NK-92 (cell line): ENCODE results near the gene MEX3A.
"Not testable (repeated sequence)": the region's sequence is repeated elsewhere in the genome, so short reads cannot be mapped to it uniquely, and the experiment has no call there.

ENCODE experiments used
- DNase-seq: peaks from one replicate; lab custom pipeline; 2025; ENCODE audit not compliant: unreplicated experiment; lab: John Stamatoyannopoulos, UW

The MEX3A gene

DNA sequence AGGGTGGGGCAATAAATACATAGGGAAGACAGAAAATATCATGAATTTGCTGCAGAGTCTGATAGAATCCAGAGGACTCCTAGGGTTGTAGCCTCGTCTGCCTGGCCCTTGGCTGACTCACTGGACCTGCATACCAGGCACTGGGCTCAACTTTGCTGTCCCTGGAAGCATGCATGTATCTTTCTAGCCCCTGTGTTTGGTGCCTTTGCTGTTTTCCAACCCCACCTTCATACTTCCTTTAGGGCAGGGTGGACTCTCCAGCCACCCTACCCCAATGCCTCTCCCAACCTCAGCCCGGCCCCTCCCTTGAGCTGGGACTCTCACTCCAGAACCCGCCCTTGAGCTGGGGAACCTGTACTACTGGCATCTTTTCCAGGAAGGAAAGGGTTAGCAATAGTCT is 20.1 kb downstream of the MEX3A start:
- DNase-seq, result no peak

DNA sequence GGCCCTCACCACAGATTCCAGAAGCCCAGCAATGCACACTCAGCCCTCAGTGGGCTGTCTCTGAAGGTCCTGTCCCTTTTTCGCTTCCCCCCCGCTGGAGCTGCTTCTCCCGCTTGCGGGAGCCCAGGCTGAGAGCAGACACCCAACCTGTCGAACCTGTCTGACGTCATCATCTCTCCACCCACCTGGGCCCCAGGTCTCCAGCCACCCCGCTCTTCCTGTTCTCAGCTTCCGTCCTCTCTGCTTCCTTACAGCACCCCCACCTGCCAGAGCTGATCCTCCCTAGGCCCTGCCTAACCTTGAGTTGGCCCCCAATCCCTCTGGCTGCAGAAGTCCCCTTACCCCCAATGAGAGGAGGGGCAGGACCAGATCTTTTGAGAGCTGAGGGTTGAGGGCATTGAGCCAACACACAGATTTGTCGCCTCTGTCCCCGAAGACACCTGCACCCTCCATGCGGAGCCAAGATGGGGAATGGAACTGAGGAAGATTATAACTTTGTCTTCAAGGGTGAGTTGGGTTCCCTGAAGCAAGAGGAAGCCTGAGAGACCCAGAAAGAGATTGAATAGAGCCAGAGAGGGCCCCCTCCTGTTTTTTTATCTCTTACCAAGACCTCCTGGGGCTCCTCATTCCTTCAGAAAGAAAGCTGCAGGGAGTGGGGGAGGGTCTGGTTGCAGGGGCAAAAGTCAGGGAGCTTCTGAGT is 21.2 kb downstream of the MEX3A start, which contains the start of gene RAB25:
RAB25 (plus strand) TSS at position 224 of the 700 bp plus-strand sequence; CDS start at position 465, 241 bp downstream.
- no peak for DNase-seq

DNA sequence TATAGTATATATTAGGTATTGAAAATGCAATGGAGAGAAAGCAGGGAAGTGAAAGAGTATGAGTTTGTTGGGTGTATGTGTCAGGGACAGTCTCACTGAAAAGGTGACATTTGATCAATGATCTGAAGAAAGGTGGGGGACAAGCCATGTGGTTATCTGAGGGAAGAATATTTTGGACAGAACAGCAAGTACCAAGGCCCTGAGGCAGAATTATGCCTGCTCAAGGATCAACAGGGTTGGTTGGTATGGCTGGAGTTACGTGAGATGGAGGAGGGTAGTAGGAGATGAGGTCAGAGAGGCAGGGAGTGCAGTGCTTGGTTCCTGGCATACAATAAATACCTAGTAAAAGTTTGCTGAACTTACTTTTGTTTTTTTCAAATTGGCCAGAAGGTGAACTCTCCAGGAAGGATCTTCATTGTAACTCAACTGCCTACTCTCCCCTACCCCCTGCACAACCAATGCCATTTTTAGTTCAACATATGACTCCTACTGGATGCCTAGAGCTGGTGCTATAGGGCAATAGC is 25.9 kb downstream of the MEX3A start:
- no peak for DNase-seq

DNA sequence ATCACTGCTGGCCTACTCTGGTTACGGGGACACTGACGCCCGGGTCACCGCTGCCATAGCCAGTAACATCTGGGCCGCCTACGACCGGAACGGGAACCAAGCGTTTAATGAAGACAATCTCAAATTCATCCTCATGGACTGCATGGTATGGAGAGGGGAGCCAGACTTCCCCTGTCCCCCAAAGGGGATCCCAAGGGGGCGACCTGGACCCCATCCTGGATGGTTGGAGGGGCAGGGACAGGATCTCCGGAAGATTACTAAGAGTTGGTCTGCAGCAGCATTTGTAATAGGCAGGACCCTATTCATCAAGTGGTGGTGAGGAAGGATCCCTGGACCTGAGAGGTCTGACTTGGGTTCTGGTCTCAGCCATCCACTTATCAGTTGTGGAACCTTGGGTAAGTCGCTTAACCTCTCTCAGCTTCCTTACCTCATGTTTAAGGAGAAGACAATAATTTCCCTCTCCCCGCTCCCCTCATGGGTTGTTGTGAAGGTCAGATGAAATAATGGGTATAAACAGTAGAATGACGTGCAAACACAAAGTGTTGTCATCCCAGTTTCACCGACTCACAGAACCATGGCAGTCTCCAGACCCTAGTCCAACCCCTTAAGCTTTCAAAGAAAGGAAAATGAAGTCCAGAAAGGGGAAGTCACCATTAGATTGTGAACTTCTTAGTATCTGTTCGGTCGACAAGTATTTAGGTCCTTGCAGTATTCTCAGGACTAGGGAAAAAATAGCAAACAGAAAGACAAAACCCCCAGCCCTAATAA is 26.8 kb downstream of the MEX3A start:
- DNase-seq, result no peak

DNA sequence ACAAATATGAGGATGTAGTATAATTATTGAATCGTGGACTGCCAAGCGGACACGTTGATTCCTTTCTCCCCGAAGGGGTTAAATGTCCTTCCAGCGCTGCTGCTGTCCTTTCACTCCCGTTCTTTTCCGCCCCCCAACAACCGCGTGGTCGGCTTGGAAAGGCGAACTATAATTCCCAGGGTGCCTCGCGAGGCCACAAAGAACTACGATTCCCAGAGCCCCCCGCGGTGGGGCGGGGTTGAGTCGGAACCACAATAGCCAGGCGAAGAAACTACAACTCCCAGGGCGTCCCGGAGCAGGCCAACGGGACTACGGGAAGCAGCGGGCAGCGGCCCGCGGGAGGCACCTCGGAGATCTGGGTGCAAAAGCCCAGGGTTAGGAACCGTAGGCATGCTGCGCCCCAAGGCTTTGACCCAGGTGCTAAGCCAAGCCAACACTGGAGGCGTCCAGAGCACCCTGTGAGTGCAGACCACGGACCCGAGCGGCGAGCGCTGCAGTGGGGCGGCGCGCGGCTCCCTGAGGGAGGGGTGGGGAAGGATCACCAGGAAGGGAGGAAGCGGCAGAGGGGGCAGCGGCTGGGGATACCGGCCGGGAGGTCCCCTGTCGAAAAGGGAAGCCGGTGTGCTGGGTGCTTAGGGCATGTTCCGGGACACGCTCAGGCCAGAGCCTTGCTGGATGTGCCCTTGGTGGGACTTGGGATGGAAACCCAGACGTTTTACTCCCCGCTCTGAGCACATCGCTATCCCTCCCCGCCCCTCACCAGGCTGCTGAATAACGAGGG is 27.6 kb downstream of the MEX3A start, which contains the start of gene LAMTOR2:
LAMTOR2 (plus strand) TSS at position 283 of the 781 bp plus-strand sequence; CDS start at position 391, 108 bp downstream.
- DNase-seq, result peak; percentile 62

DNA sequence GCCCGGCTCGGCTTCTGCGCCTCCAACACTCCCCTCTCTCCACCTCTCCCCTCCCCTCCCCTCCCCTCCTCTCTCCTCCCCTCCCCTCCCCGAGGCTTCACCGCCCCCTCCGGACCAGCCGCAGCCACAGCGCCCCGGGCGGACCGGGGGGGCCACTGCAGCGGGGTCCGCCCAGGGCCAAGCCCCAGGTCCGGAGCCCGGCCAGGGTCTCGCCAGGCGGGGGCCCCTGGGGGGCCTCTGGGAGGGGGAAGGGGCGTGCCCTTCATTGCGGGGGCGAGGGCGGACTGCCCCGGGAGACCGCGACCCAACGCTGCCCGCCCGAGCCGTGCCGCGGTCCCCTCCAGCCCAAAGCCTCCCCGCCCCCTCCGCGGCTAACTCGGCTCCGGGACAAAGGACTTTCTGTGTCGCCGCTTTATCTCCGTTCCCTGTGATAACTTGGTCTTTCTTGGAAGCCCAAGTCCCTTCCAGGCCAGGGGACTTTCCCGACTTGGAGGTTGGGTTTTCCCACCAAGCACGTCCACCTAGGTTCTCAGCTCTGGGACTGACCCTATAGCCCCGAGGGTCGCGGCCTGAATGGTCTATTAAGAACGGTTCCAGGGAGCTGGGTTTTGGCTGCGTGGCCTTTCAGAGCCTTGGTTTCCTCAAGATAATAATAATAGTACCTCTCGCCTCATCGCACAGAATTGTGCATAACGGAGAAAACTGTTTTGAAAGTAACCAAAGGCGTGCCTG is 28.3 kb downstream of the MEX3A start, which contains the start of gene UBQLN4:
UBQLN4 (minus strand) TSS at position 31 of the 732 bp plus-strand sequence. CDS start 97 bp downstream, outside the sequence.
- DNase-seq, result no peak

DNA sequence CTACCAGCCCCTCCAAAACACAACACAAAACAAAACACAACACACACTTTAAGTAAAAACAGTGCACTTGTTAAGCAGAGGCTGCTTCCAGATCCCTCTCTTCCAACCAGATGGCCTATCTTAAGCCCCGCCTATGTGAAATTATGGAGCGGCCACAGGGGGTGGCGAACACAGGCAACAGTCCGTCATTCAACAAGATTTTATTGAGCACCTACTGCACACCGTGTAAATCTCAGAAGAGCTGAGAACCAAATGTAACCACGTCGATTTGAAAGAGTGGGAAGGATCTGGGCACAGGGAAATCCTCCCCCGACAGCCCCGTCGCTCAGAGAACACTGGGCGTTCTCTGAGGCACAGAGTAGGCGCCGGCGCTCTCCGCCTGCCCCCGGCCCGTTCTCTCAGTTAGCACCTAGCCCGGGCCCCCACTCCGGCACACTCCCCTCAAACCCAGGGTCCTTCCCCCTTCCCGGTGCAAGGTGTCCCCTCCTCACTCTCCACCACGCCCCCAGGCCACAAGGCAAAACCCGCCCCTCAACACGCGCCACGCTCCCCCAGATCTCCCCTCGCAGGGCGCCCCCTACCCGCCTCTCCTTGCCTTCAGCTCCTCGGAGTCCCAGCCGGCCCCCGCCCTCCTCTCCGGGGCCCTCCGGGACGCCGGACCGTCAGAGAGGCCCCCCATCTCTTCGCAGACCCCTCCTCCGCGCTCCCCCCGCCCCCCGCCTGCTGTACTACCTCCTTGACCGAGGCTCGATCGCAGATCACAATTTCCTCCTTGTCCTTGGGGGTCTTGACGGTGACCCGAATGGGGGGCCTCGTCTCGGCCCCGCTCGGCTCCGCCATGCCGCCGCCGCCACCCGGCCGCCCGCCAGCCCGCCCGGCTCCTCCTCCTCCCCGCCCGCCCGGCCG is 29.1 kb downstream of the MEX3A start:
- DNase-seq, result no peak

DNA sequence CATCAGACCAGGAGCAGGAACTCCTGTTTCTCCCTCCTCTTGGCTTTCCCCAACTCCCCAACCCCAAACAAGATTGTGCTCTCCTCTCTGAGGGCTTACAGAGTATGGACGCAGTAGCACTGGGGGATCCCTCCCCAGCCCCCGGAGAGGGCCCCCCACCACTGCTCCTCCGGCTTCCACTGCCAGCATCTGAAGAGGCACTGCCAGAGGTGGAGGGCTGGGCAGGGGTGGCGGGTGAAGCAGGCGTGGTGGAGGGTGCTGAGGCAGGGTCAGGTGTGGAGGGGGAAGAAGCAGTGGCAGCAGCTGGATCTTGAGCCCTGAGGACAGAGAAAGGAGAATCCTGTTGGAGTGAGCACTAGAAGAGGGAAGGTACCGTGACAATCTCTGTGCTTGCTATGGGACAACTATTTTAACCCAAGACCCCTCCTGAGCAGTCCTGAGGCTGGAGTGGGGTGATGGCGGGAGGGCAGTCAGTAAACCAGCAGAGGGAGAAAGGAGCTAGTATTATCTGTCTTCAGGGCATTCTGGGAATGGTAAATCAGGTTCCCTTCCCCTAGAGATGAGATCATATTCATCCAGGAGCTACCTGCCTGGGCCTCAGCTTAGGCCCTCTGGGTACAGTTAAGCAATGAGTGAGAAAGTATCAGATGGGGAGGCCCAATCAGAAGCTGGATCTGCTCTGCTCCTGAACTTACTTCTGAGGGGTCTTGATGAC is 31.1 kb downstream of the MEX3A start:
- no peak for DNase-seq

DNA sequence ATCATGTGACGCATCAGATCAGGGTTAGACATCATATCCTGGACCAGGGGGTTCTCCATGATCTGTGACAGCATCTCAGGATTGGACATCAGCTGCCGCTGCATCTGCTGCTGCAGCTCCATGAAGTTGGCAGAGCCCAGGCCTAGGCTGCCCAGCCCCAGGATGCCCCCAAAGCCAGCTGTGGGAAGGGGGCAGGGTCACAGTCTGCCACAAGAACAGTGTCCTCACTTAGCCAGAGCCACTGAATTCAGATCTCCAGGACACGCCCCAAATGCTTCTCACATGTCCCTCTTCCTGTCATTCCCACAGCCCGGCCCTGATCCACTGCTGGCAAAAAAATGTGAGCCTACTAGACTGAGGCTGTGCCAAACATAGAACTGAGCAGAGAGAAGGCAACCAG is 31.9 kb downstream of the MEX3A start:
- DNase-seq, result no peak

DNA sequence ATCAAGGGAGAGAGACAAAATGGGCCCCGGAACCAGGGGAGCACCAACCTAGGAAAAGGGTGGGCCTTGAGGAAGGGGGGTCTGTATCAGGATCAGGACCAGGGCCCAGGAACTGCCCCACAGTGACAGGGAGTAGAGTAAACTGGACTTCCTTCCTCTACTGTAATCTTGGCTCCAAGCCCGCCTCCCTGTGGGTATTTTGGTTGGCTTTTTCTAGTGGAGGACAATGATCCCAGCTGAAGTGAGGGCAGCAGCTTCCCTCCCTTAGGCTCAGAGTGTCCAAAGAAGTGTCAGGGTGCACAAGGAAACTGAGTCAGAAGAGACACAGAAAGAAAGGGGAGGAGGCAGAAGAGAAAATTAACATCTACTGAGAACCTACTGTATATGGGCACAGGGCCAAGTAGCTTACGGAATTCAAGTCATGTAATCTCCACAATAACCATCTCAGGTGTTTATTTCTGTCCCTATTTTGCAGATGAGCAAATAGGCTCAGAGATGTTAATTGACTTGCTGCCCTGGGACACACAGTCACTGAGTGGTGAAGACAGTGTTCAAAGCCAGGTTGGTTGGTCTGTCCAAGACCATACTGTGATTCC is 33.5 kb downstream of the MEX3A start:
- DNase-seq, result no peak

DNA sequence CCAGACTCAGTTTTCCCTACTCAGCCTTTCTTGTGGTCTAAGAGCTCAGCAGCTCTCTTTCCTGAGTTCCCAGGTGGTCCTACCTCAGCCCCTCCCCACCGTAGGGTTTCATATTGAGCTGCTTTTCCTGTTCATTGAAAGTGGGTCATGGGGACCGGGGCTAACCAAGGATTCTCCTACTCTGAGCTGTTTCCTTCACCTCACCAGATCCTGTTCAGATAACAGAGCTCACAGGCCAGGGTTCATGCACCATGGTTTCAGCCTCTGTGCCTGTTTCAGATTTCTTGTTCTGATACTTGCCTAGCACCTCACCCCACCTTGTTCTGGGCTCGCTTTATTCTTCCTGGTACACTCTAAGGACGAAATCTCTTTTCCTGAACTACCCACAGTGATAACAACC is 37.2 kb downstream of the MEX3A start:
- no peak for DNase-seq

DNA sequence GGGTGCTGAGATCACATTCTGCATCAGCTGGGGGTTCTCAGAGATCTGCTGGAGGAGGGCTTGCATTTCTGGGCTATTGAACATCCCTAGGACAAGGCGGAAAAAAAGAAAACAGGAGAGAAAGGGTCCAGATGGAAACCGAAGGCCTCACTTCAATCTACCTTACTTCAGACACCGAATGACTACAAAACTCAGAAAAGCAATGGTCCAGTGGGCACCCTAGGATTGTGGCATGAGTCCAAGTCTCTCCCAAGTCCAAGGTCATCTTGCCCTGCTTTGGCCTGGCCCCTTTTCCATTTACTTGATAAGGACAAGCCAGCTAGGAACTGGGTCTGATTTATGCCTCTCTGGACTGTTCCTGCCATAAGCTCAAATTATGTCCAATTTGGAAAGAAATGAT is 39.4 kb downstream of the MEX3A start:
- no peak for DNase-seq

DNA sequence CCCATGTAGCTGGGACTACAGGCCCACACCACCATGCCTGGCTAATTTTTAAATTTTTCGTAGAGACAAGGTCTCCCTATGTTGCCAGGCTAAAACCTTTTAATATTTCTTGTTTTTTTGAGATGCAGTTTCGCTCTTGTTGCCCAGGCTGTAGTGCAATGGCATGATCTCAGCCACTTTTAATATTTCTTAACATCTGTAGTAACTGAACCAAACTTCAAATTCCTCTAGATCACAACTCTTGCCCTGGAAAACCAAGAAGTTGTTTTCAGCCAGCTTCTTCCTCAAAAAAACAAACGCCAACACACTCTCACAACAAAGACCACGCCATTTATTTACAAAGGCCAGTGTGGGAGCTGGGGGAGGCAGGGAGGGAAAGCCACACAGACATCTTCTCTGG is 47.3 kb downstream of the MEX3A start:
- not testable (repeated sequence) for DNase-seq

DNA sequence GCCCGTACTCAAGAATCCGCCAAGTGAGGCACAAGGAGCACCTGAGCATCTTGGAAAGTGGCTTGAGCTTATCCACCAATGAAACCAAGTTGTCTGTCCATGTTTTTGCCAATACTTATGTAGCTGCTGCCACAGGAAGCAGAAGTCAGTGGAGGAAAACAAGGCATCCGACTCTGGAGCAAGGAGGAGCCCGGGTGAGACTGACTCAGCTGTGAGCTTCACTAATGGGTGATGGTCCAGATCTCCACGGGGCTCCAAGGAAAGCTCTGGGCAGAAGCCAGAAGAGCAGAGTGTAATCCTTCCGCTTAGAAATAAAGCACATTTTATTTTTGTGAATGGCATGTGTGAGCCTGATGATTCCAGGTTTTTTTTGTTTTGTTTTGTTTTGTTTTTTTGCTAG is 49.3 kb downstream of the MEX3A start:
- DNase-seq, result no peak

DNA sequence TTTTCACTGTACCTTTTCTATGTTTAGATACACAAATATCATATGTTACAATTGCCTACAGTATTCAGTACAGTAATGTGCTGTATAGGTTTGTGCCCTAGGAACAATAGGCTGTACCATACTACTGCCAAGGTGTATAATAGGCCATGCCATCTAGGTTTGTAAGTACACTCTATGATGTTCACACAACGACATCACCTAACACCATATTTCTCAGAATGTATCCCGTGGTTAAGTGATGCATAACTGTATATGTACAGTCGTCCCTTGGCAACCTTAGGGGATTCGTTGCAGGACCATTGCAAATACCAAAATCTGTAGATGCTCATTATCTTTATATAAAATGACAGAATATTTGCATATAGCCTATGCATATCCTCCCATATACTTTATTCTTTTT is 55.7 kb downstream of the MEX3A start:
- DNase-seq, result no peak

DNA sequence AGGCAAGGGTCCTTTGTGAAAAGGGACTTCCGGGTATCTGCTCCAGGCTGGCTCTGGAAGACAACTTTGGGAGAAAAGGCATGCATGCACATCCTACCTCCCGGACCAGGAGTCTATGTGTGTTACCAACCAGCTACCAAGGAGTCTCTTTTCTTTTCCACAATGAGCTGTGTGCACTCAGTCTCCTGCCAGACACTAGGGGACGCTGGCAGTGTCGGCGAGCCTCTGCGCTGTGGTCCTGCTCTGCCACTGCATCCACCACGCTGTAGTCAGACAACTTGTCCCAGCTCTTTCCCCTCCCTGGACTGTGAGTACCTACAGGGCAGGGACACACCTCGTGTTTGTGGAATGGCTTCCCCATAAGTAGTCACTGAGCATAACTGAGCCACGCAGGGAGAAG is 56.4 kb downstream of the MEX3A start:
- no peak for DNase-seq

DNA sequence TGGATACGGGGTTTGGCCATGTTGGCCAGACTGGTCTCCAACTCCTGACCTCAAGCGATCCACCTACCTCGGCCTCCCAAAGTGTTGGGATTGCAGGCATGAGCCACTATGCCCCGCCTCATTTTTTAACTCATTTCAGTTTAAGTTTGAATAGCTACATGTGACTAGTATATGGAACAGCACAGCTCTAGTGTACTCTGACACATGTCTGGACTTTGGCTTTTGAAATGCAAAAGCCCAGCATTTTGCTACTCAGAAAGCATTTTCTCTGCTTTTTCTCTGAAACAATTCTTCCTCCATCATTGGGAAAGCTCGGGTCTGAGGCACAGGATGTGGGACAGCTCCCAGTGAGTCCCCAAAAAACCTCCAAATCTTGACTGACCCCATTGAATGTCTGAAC is 57.5 kb downstream of the MEX3A start:
- no peak for DNase-seq
